RWPE1 (cell line): ENCODE measurements around the gene PHF1.

ENCODE experiments used
- CTCF ChIA-PET: fragments of 350-600 bp; sonication (Branson Sonifier 250); formaldehyde crosslinking; extraction: SDS; loops from one replicate; lab custom pipeline; 2021; lab: Yijun Ruan, JAX
- POLR2A ChIA-PET: fragments of 400-600 bp; formaldehyde crosslinking; extraction: SDS; loops from one replicate; lab custom pipeline; 2020; ENCODE audit warnings: antibody characterized with exemption; ENCODE audit not compliant: low non-redundant PET; lab: Yijun Ruan, JAX
- DNase-seq: peaks from one replicate; pipeline ENCODE4 v3.0.0; 2012; ENCODE audit warnings: low spot score
- H3K27ac ChIP-seq: fragments of 450-650 bp; 2 replicates; pipeline ENCODE4 v1.5.1; 2017
- CTCF ChIP-seq: fragments of 450-650 bp; conservative IDR thresholded peaks from 2 replicates; pipeline ENCODE4 v1.5.1; 2017; ENCODE audit warnings: low read depth, mild to moderate bottlenecking

The PHF1 gene

GRCh38 chr6:33453393-33454008 is 42.7 kb downstream of the PHF1 start:
- peak overlapping the region; percentile 77 for H3K27ac ChIP-seq
- ChIA-PET POLR2A (no interaction called here), CTCF (interaction anchor here (0.5 to 0.7 kb wide), 3 partner anchors 37 to 894 kb away, joined by 3 read pairs; no protein-coding TSS in a partner anchor)
- no peak for TF ChIP-seq CTCF
- no peak for DNase-seq

GRCh38 chr6:33454009-33454946 is 43.5 kb downstream of the PHF1 start, which contains the start of gene ZBTB9:
TSS of gene ZBTB9 (plus strand) at chr6:33454576. CDS start at chr6:33455101, 525 bp downstream.
- DNase-seq, result peak; percentile 99
- POLR2A ChIA-PET, result interaction anchor here (0.5 to 0.8 kb wide), 2 partner anchors 9 to 23 kb away, joined by 3 to 5 read pairs; no protein-coding TSS in a partner anchor
- CTCF ChIA-PET, result interaction anchor here (0.5 to 0.9 kb wide), 7 partner anchors 14 to 1040 kb away, joined by 3 to 4 read pairs (median 3); no protein-coding TSS in a partner anchor
- TF ChIP-seq CTCF, result no peak
- peak within 1 kb of the TSS; percentile 77 for H3K27ac ChIP-seq

GRCh38 chr6:33455051-33455450 is 44.2 kb downstream of the PHF1 start:
- POLR2A ChIA-PET, result interaction anchor here (0.5 to 0.8 kb wide), 2 partner anchors 10 to 24 kb away, joined by 3 to 5 read pairs; no protein-coding TSS in a partner anchor
- CTCF ChIA-PET, result interaction anchor here (0.5 to 0.9 kb wide), 2 partner anchors 171 to 1041 kb away, joined by 3 to 4 read pairs; no protein-coding TSS in a partner anchor
- H3K27ac ChIP-seq, result peak overlapping the region; percentile 77
- DNase-seq, result no peak
- no peak for TF ChIP-seq CTCF

- DNase-seq, result no peak
- CTCF ChIA-PET, result no interaction called here
- POLR2A ChIA-PET, result no interaction called here
- H3K27ac ChIP-seq, result no peak overlapping the region
- no peak for TF ChIP-seq CTCF
These were observed 45.3 kb downstream of the PHF1 start for GRCh38 chr6:33456156-33456555.

GRCh38 chr6:33458676-33459075 is 47.9 kb downstream of the PHF1 start:
- POLR2A ChIA-PET, result no interaction called here
- no peak for TF ChIP-seq CTCF
- CTCF ChIA-PET, result no interaction called here
- DNase-seq, result no peak
- H3K27ac ChIP-seq, result no peak overlapping the region

- TF ChIP-seq CTCF, result no peak
- H3K27ac ChIP-seq, result no peak overlapping the region
- ChIA-PET CTCF (no interaction called here), POLR2A (no interaction called here)
- DNase-seq, result no peak
These were observed 48.4 kb downstream of the PHF1 start for GRCh38 chr6:33459226-33459625.
